NB4 (cell line): ENCODE measurements around the gene KRTAP5-4.

Source experiments
- POLR2A ChIP-seq: IDR thresholded peaks from 2 replicates; pipeline ENCODE4 v1.6.1; 2011; ENCODE audit warnings: mild to moderate bottlenecking; ENCODE audit not compliant: insufficient read length; ENCODE audit errors: extremely low read depth
- TF ChIP-seq, protein P1 (sequence below): IDR thresholded peaks from one replicate; pipeline ENCODE4 v1.5.1; 2012; ENCODE audit warnings: low read depth, low read length

GRCh38 chr11:1653541-1654387, 31.8 kb upstream of the KRTAP5-4 start:
- TF ChIP-seq POLR2A: no peak
- TF ChIP-seq, protein P1, sequence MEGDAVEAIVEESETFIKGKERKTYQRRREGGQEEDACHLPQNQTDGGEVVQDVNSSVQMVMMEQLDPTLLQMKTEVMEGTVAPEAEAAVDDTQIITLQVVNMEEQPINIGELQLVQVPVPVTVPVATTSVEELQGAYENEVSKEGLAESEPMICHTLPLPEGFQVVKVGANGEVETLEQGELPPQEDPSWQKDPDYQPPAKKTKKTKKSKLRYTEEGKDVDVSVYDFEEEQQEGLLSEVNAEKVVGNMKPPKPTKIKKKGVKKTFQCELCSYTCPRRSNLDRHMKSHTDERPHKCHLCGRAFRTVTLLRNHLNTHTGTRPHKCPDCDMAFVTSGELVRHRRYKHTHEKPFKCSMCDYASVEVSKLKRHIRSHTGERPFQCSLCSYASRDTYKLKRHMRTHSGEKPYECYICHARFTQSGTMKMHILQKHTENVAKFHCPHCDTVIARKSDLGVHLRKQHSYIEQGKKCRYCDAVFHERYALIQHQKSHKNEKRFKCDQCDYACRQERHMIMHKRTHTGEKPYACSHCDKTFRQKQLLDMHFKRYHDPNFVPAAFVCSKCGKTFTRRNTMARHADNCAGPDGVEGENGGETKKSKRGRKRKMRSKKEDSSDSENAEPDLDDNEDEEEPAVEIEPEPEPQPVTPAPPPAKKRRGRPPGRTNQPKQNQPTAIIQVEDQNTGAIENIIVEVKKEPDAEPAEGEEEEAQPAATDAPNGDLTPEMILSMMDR: no peak
